ENCODE results near the gene EPC1.
A peak's percentile ranks its signal among the peaks of the same experiment; 100 is the strongest.

EPC1 gene

GRCh38 chr10:32256613-32257437 lies 90.1 kb downstream of the EPC1 start:
- no peak overlapping the region for H3K27ac ChIP-seq (ENCODE audit: extremely low read depth, low read depth, low read length)
- H3K4me3 ChIP-seq (ENCODE audit: low read depth, low read length), result no peak overlapping the region
- H3K36me3 ChIP-seq (ENCODE audit: control insufficient read depth in 2 of 2, insufficient read depth in 1 of 2, low read length in 2 of 2), result no peaks in the 10 kb centered on the region; a peak in 1 of 3 replicates
- peaks cover 4% of the 10 kb centered on the region; the same call in 1 of the 2 replicates for H3K4me1 ChIP-seq (ENCODE audit: control insufficient read depth, insufficient read depth, low read length)
- TF ChIP-seq SP7 (tag by site-specific recombination; IDR thresholded peaks at IDR 0.05) (peak; percentile 40; the same call in 1 of the 2 replicates), PRDM6 (tag by site-specific recombination; IDR thresholded peaks at IDR 0.05) (no peak), GLI2 (tag by site-specific recombination; IDR thresholded peaks at IDR 0.05; ENCODE audit: borderline replicate concordance, low read depth) (no peak), KLF10 (tag by site-specific recombination; IDR thresholded peaks at IDR 0.05) (no peak), ZBTB10 (tag by site-specific recombination; IDR thresholded peaks at IDR 0.05) (no peak), PRDM10 (tag by site-specific recombination; IDR thresholded peaks at IDR 0.05) (peak; percentile 67), ZXDB (tag by site-specific recombination; IDR thresholded peaks at IDR 0.05) (0 out of 2 replicates have a peak, but pooled peaks have one; percentile 10), ZNF654 (tag by site-specific recombination; IDR thresholded peaks at IDR 0.05; ENCODE audit: low read depth) (peak; percentile 83), ZSCAN23 (tag by site-specific recombination; IDR thresholded peaks at IDR 0.05) (no peak), ZNF366 (tag by site-specific recombination; conservative IDR thresholded peaks at IDR 0.05) (0 out of 2 replicates have a peak, but pooled peaks have one; percentile 20), ELK4 (IDR thresholded peaks at IDR 0.05; ENCODE audit: borderline replicate concordance, low read depth, low read length) (no peak), ZNF776 (tag by site-specific recombination; IDR thresholded peaks at IDR 0.05; ENCODE audit: borderline replicate concordance) (no peak), ZNF792 (tag by site-specific recombination; IDR thresholded peaks at IDR 0.05) (no peak), ZNF292 (tag by site-specific recombination; IDR thresholded peaks at IDR 0.05; ENCODE audit: borderline replicate concordance, low read depth) (no peak), ZNF510 (tag by site-specific recombination; IDR thresholded peaks at IDR 0.05; ENCODE audit: insufficient replicate concordance) (no peak), ZNF664 (tag by site-specific recombination; IDR thresholded peaks at IDR 0.05) (no peak), ZSCAN16 (tag by site-specific recombination; IDR thresholded peaks at IDR 0.05) (no peak)
- no peaks in the 10 kb centered on the region for H3K9me3 ChIP-seq (ENCODE audit: control insufficient read depth, insufficient read depth, low read depth, low read length)
- POLR2A ChIA-PET, result interaction anchor here (0.6 to 1.3 kb wide), 2 partner anchors 89 to 101 kb away, joined by 3 to 4 read pairs; no protein-coding TSS in a partner anchor
- CTCF ChIA-PET, result interaction anchor here (0.6 to 2.0 kb wide), 14 partner anchors 8 to 751 kb away, joined by 3 to 7 read pairs (median 3); no protein-coding TSS in a partner anchor
